Measurements from ENCODE around the gene SIGLEC11.

DNA sequence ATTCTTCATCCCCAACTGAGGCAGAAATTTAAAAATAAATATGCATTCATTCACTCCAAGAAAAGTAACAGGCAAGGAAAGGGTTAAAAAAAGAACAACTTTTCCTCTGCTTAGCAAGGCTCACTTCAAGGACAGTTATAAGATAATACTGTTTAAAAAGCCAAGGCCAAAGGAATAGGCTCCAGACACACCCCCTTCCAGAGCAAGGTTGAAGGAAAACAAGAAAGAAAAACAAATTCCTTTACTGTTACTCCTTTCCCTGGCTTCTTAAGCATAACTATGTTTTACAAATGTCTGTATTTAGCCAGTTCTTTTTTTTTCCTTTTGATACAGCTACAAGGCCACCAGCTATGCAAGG is 8.5 kb downstream of the SIGLEC11 start:
- no peak for TF ChIP-seq POLR2A (IDR thresholded peaks at IDR 0.05)
- no peak for TF ChIP-seq CTCF (IDR thresholded peaks at IDR 0.05)
